Mammary epithelial cell (primary cell): ENCODE results near the gene DTYMK.

Experiments
- CTCF ChIP-seq, 2 donors: IDR thresholded peaks in 1 of 2; conservative IDR thresholded peaks in 1 of 2; 2 replicates each; pipeline ENCODE4 v1.5.1; 2011 to 2012; ENCODE audit warnings: inconsistent platforms in 2 of 2, low read length in 2 of 2, mild to moderate bottlenecking in 2 of 2, control low read depth in 1 of 2, low read depth in 1 of 2; ENCODE audit not compliant: insufficient read depth in 1 of 2; ENCODE audit errors: extremely low read depth in 1 of 2
- EZH2 ChIP-seq: IDR thresholded peaks from 2 replicates; pipeline ENCODE4 v1.6.1; 2012; ENCODE audit warnings: low read length, inconsistent platforms, borderline replicate concordance

GRCh38 chr2:241655516-241656189 lies 31.0 kb downstream of the DTYMK start:
- TF ChIP-seq CTCF (conservative IDR thresholded peaks at IDR 0.05 in 1 of 2, IDR thresholded peaks at IDR 0.05 in 1 of 2; ENCODE audit: extremely low read depth in 1 of 2, insufficient read depth in 1 of 2, low read depth in 1 of 2, low read length in 2 of 2) (no peak), EZH2 (no peak)
